GM23248 (cell line): ENCODE results near the gene LYRM4.

ENCODE experiments used
- EZH2 ChIP-seq: fragments of 200-600 bp; sonication (generic); IDR thresholded peaks from 2 replicates; pipeline ENCODE4 v1.6.1; 2018; ENCODE audit warnings: antibody characterized with exemption, mild to moderate bottlenecking; ENCODE audit not compliant: insufficient read depth, poor library complexity, severe bottlenecking
- EZH2phosphoT487 ChIP-seq: fragments of 200-600 bp; sonication (generic); IDR thresholded peaks from 2 replicates; pipeline ENCODE4 v1.6.1; 2018; ENCODE audit warnings: antibody characterized with exemption, moderate library complexity, mild to moderate bottlenecking, low read depth; ENCODE audit not compliant: insufficient read depth

DNA sequence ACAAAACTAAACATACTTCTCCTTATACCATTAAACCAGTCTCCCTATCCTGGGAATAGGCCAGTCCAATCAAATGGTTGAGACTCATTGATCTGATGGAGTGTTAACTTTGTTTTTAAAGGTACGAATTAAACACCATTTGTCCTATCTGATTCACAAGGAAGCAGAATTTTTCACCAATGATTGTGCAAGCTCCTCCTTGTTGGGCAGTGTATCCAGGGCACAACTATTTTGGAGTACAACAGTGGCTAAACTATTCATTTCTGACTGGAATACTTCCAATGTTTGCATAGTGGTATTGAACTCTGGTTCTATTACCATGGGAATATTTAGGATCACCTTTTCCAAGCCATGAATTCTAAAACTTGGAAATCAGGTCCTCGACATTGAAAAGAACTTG, 181.1 kb downstream of the LYRM4 start:
- TF ChIP-seq EZH2 (no peak), EZH2phosphoT487 (no peak)
